Cardiac atrium fibroblast (primary cell): Measurements from ENCODE around the gene POLR2I. TPM values are rescaled to one million over a fixed set of nuclear protein-coding genes. Genes with fewer than 3 reads are reported as not detected.

Experiments used
- total RNA-seq: library from RNA; depleted of rRNA; stranded (reverse); fragments of >200 nt; gene quantifications from 2 replicates; pipeline ENCODE4 v1.2.3, GENCODE V29; 2015

Gene POLR2I
- 40.2 and 41.3 TPM in 2 replicates for total RNA-seq

DNA sequence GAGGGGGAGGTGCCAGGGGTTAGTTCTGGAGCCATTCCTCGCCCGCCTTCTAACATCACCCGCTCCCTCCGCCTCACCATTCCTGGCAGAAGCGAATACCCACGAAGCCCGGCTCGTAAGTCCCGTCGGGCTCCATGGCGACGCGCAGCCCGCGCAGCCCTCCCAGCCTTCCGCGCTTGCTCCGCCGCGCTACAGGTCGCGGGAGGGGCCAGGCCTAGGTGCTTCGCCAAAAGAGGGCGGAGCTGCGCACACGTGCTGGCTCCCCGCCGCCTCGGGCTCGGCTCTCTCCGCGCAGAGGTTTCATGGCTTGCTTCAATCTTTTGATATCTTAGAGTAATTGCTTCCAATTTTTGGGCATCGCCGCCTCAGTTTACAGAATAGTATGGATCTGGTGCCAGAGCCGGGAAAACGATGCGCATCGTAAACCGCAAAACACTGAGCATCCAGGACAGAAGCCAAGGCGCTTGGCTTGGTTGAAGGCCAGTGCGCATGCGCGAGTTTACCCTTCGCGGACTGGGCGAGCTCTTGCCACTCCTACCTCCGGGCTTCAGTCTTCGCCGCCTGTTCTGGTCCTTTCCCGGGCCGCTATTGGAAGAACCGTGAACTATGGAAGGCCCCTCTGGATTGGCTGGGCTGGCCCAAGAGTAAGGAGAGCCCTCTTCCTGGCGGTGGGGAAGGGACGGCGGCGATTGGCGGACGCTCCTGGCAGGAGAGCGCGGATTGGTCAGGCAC lies at the start of gene POLR2I:
Gene POLR2I (minus strand): TSS at position 155 of the 732 bp plus-strand sequence. CDS start 19 bp downstream, at position 136.

DNA sequence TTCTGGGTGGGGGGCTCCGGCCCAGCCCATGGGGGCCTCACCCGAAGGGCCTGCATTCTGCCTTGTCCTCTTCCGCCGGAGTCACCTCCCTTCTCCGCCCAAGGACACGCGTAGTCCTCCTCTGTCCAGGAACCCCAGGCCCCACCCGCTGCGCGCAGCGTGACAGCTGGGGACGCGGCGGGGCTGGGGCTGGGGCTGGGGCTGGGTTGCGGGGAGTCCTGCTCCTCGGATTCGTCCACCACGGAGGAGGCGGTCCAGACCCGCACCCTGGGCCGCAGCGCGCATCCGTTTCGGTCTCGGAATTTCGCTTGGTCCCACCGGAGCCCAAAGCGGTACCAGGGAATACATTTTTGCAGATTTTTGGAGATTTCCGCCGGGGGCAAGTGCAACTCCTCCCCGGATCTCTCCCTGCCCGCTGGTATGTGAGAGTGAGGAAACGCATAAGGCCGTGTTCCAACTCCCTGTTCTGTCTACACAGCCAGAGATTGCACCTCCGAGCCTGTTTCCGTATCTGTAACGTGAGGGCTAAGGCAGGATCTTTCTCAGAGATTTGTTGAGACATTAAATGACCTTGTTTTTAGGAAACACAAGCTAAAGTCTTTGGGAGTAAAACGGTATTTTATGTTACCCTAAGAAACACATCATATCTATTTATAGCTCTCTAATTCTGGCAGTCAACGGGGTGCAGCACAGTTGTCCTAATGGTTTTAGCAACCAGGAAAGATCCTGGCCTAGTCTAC lies 37.8 kb upstream of the POLR2I start, which contains the start of gene COX7A1:
Gene COX7A1 (minus strand): TSS at position 96 of the 740 bp plus-strand sequence. CDS start 40 bp downstream, at position 56.

DNA sequence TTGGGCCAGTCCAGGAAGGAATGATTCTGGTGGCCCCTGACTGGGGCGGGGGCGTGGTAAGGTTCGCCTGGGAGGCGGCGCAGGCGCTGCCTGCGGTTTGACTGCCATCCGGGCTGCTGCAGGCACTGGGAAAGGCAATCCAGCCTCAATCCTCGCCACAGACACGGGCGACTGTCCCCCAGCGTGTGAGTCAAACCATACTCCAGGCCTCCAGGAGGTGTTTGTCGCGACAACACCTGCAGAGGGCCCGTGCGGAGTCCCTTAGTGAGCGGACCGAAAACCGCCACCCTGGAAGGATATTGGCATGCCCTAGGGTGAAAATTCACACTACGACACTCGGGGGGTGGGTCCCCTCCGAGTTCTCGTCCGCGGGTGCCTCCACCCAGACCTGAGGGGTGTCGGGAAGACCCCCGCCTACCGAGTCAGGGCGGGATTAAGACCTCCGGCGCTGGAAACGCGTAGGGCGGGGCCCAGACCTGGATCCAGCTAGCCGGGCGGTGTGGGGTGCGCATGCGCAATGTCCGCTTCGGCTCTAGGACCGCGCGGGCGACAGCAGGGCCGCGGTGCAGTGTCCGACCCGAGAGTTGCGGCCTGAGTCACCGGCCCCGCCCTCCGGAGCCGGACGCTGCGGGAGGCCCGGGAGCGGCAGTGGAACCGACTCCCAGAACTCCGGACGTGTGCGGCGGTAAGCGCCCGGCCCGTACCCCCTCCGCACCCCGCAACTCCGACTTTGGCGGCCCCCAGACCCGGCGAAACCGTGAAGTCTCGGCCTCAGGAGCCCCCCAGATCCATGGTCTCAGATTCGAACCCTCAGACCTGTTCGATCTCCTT lies 25.0 kb upstream of the POLR2I start, which contains the start of gene CAPNS1:
Gene CAPNS1 (plus strand): TSS at position 594 of the 831 bp plus-strand sequence. CDS start 946 bp downstream, outside the sequence.

DNA sequence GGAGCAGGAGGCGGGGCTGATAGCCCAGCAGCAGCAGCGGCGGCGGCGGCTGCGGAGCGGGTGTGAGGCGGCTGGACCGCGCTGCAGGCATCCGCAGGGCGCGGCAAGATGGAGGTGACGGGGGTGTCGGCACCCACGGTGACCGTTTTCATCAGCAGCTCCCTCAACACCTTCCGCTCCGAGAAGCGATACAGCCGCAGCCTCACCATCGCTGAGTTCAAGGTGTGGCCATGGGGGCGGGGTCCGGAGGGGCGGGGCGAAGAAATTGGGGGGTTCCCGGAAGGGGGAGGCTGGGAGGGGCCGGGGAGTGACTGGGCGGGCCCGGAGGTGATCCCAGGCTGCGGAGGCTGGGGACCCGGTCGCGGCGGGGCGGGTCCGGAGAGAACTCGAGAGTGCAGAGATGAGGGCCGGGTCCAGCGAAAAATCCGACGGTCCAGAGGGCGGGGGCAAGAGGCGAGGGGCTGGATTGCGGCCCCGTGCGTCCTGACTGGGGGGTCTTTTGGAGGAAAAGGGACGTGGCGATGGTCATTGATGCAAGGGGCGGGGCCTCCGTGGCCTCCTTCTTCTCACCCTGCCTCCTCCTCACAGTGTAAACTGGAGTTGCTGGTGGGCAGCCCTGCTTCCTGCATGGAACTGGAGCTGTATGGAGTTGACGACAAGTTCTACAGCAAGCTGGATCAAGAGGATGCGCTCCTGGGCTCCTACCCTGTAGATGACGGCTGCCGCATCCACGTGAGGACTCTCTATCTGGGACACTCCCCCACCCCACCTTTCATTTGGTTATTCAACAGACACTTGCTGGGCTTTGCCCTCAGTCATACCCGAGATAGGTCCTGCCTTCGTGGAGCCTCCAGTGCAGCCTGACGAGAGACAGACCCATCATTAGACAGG lies 1.0 kb upstream of the POLR2I start, which contains the start of gene TBCB:
Gene TBCB (plus strand): TSS at position 16 of the 891 bp plus-strand sequence. CDS start 93 bp downstream, at position 109.

DNA sequence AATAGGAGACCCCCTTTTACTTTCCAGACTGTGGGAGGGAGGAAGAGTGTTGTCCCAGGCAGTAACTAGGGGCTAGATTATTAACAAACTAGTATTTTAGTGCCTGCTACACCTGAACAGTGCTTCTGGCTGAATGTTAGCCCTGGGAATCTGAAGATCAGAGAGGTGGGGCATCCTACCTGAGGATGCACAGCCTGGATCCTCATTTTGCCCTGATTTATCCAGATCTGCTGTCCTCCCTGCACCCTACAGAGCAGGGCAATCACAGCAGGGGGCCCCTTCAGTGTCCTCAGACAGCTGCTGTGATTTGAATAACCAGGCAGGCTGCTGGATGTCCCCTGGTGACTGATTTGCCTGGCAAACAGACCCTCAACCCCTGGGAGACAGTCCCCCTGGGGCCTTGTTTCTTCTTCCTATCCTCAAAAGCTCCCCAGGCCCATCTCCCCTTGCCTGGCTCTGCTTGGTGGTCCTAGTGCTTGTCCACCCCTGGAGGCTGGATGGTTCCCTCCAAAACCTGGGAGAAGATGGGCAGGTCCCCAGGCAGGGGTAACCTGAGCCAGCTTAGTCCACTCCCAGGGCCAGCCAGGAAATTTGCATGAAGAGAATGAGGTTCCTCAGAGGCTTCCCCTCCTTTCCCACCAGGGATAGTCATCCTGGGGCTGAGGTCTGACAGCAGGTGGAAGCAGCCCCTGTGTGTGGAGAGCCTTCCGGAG lies 4.0 kb downstream of the POLR2I start, which contains the start of gene OVOL3:
Gene OVOL3 (plus strand): TSS at position 657 of the 713 bp plus-strand sequence. CDS start 60 bp downstream, outside the sequence.

Other genes with a start within 250 kb of the POLR2I start
- gene APLP1, start 246.3 kb downstream of the POLR2I start, total RNA-seq = 20.4 and 38.2 TPM in 2 replicates
- 2.2 and 2.4 TPM in 2 replicates for gene NFKBID, start 214.3 kb downstream of the POLR2I start, total RNA-seq
- gene HCST, start 212.3 kb downstream of the POLR2I start, total RNA-seq = not detected in 2 replicates
- not detected in 2 replicates for gene TYROBP, start 206.6 kb downstream of the POLR2I start, total RNA-seq
- gene LRFN3, start 178.5 kb downstream of the POLR2I start, total RNA-seq = 5.0 and 12.1 TPM in 2 replicates
- 26.2 and 28.0 TPM in 2 replicates for gene SDHAF1, start 119.7 kb downstream of the POLR2I start, total RNA-seq
- gene SYNE4, start 106.1 kb downstream of the POLR2I start, total RNA-seq = not detected in 2 replicates
- gene ALKBH6, start 100.7 kb downstream of the POLR2I start, total RNA-seq = 27.1 and 36.6 TPM in 2 replicates
- gene CLIP3, start 82.0 kb downstream of the POLR2I start, total RNA-seq = 9.2 and 10.5 TPM in 2 replicates
- gene THAP8, start 60.6 kb downstream of the POLR2I start, total RNA-seq = 15.2 and 19.7 TPM in 2 replicates
- 1.3 and 1.6 TPM in 2 replicates for gene WDR62, start 60.0 kb downstream of the POLR2I start, total RNA-seq
- not detected in 2 replicates for gene OVOL3, start 3.7 kb downstream of the POLR2I start, total RNA-seq
- 176 and 267 TPM in 2 replicates for gene TBCB, start 593 bp upstream of the POLR2I start, total RNA-seq
- 270 and 285 TPM in 2 replicates for gene CAPNS1, start 25.2 kb upstream of the POLR2I start, total RNA-seq
- gene COX7A1, start 37.6 kb upstream of the POLR2I start, total RNA-seq = 29.1 and 35.2 TPM in 2 replicates
- gene ZNF565, start 99.8 kb upstream of the POLR2I start, total RNA-seq = 2.3 and 3.6 TPM in 2 replicates
- gene ZNF146, start 100.2 kb upstream of the POLR2I start, total RNA-seq = 46.0 and 77.9 TPM in 2 replicates